Pancreas (tissue), 10 donors: ENCODE measurements around the gene TINCR. TPM values are rescaled to one million over a fixed set of nuclear protein-coding genes. Genes with fewer than 3 reads are reported as not detected.

ENCODE experiments used
- ATAC-seq, 4 donors: fragments of 200-7000 bp; cut with Tn5 transposase; one replicate each; pipeline versions ENCODE4 v1.8.0 to v1.9.1; 2020; ENCODE audit warnings: mild to moderate bottlenecking in 4 of 4, moderate library complexity in 4 of 4
- DNase-seq, 6 donors: peaks; one replicate each; pipeline ENCODE4 v3.0.0-alpha.2; 2020
- FAIRE-seq: peaks from 2 replicates; lab custom pipeline; 2012; peaks lifted over from hg19 to GRCh38; lab: Jason Lieb, UNC
- H3K27ac ChIP-seq, 4 donors: fragments of 200-600 bp; sonication (generic); 1 replicate in 3 of 4; 2 replicates in 1 of 4; pipeline versions ENCODE4 v1.5.0 to v1.8.0; 2020
- H3K27me3 ChIP-seq, 4 donors: fragments of 200-600 bp; one replicate each; pipeline ENCODE4 v1.8.0; 2021
- H3K36me3 ChIP-seq, 3 donors: fragments of 200-600 bp; sonication (generic) in 1 of 3; one replicate each; pipeline versions ENCODE4 v1.5.0 to v1.8.0; 2020 to 2021
- H3K4me1 ChIP-seq, 3 donors: fragments of 200-600 bp; one replicate each; pipeline ENCODE4 v1.8.0; 2021
- H3K4me3 ChIP-seq, 4 donors: fragments of 200-600 bp; sonication (generic) in 2 of 4; one replicate each; pipeline versions ENCODE4 v1.5.0 to v1.8.0; 2020 to 2021
- H3K9me3 ChIP-seq, 4 donors: fragments of 200-600 bp; one replicate each; pipeline ENCODE4 v1.8.0; 2021
- WGBS, 2 donors: extraction: QIAGEN DNeasy Blood & Tissue Kit; methylation state at CpG; one replicate each; pipeline ENCODE4 v1.1.7; 2013; 5-methylcytosine and 5-hydroxymethylcytosine counted together
- intact Hi-C, 3 donors: fragments of 100-400 bp; cut with DNase I; formaldehyde crosslinking; loops; one replicate each; pipeline versions ENCODE4 v1.11.1 to v1.14.2; 2022
- polyA plus RNA-seq, 2 donors: library from polyadenylated mRNA; stranded (reverse); fragments of 200-250 nt; gene quantifications; one replicate each; pipeline ENCODE4 v1.2.3, GENCODE V29; 2013
- total RNA-seq, 6 donors: library from RNA; stranded (reverse); fragmentation: NEBNext Ultra II Directional in 4 of 6; extraction: Animal tissue kit (Norgen Biotek cat#: 25700) in 4 of 6; gene quantifications; one replicate each; pipeline versions ENCODE4 v1.2.1 to v1.2.4, GENCODE V29; 2021 to 2023
- TF ChIP-seq, protein P1 (sequence below), 4 donors: fragments of 200-600 bp; sonication (generic) in 3 of 4; IDR thresholded peaks; one replicate each; pipeline versions ENCODE4 v1.5.0 to v1.8.0; 2021; ENCODE audit warnings: antibody characterized with exemption in 4 of 4
- donor health status: healthy with polysubstance abuse.
- donor health status: DM: no; HTN: no; CAD: no; lungs with moderate emphysema.
- donor health status: DM: no; HTN: no; CAD: no.
- donor health status: control.
- donor health status: control.
- donor health status: Bipolar disorder and iron deficiency.
- donor health status: DM: yes; HTN: yes; CAD: no.
- donor health status: DM: no; HTN: no; CAD: no.
- donor health status: DM: no; HTN: no; CAD: no.
- donor health status: DM: yes; HTN: yes; CAD: no.

The TINCR gene
- total and polyA plus RNA-seq, 8 donors = 0.09 to 0.85 (median 0.22) TPM; not detected in 1

DNA sequence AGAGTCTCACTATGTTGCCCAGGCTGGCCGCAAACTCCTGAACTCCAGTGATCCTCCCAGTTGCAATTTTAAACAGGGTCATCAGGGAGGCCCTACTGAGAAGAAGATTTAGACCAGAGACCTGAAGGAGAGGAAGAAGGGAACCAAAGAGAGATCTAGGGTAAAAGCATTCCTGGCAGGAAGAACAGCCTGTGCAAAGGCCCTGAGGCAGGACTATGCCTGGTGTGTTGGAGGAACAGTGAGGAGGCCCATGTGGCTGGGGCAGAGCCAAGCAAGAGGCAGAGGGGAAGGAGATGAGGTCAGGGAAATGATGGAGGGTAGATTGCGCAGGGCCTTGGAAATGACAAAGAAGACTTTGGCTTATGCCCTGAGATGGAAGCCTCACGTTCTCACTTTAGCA, 34.5 kb downstream of the TINCR start:
- Histone ChIP-seq H3K27me3 (no peaks in the 10 kb centered on the region), H3K4me3 (no peak overlapping the region), H3K9me3 (no peaks in the 10 kb centered on the region), H3K27ac (no peak overlapping the region), H3K4me1 (no peaks in the 10 kb centered on the region), H3K36me3 (no peaks in the 10 kb centered on the region)
- no peak for ATAC-seq
- WGBS, 2 donors = 94 to 97% methylated on average over 3 of the region's 3 CpGs
- TF ChIP-seq, protein P1, sequence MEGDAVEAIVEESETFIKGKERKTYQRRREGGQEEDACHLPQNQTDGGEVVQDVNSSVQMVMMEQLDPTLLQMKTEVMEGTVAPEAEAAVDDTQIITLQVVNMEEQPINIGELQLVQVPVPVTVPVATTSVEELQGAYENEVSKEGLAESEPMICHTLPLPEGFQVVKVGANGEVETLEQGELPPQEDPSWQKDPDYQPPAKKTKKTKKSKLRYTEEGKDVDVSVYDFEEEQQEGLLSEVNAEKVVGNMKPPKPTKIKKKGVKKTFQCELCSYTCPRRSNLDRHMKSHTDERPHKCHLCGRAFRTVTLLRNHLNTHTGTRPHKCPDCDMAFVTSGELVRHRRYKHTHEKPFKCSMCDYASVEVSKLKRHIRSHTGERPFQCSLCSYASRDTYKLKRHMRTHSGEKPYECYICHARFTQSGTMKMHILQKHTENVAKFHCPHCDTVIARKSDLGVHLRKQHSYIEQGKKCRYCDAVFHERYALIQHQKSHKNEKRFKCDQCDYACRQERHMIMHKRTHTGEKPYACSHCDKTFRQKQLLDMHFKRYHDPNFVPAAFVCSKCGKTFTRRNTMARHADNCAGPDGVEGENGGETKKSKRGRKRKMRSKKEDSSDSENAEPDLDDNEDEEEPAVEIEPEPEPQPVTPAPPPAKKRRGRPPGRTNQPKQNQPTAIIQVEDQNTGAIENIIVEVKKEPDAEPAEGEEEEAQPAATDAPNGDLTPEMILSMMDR (IDR thresholded peaks at IDR 0.05) = no peak
- no peak for DNase-seq
- no peak for FAIRE-seq
- intact Hi-C loops = no loop called here

DNA sequence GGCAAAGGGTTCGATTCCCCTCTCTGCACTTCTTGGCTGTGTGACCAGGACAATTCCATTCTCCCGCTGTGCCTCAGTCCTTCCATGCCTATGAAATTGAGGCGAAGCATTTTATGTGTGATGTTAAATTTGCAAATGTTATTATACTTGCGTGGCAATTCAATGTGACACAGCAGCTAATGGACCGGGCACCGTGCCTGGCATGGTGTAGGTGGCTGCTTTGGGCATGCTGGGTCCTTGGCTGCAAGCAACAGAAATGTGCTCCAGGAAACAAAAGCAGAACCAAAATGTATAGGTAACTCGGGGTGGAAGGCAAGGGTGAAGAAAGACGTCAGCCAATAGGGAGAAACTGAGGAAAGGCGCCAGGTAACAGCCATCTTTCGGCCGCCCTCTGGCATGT, 37.1 kb downstream of the TINCR start:
- H3K36me3 ChIP-seq = no peaks in the 10 kb centered on the region
- intact Hi-C loops = no loop called here
- FAIRE-seq (no peak), DNase-seq (no peak), ATAC-seq (no peak)
- TF ChIP-seq, protein P1 (IDR thresholded peaks at IDR 0.05) = no peak
- H3K27me3 ChIP-seq = no peaks in the 10 kb centered on the region
- no peaks in the 10 kb centered on the region for H3K4me1 ChIP-seq
- H3K4me3 ChIP-seq = no peak overlapping the region
- H3K27ac ChIP-seq = no peak overlapping the region
- H3K9me3 ChIP-seq = no peaks in the 10 kb centered on the region
- WGBS, 2 donors = 64 to 80% methylated on average over 11 of the region's 11 CpGs

DNA sequence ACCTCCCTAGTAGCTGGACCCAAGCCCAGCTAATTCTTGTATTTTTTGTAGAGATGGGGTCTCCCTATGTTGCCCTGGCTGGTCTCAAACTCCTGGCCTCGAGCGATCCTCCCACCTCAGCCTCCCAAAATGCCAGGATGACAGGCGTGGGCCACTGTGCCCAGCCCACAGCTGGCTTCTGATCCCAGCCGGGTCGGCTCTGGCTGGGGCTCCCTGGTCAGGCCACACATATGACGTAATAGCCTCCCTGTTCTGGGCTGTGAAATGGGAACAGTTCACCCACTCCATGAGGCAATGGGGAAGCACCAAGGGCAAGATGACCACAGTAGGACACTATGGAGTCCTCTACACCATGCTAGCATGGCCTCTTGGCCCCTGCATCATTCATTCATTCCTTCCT, 41.1 kb downstream of the TINCR start:
- no peak for DNase-seq
- Histone ChIP-seq H3K27ac (no peak overlapping the region), H3K36me3 (no peaks in the 10 kb centered on the region), H3K9me3 (no peaks in the 10 kb centered on the region), H3K4me1 (no peaks in the 10 kb centered on the region), H3K4me3 (no peak overlapping the region), H3K27me3 (no peaks in the 10 kb centered on the region)
- TF ChIP-seq, protein P1 (IDR thresholded peaks at IDR 0.05) = no peak
- WGBS, 2 donors = 65 to 68% methylated on average over 6 of the region's 6 CpGs
- intact Hi-C loops = no loop called here
- no peak for FAIRE-seq
- no peak for ATAC-seq

DNA sequence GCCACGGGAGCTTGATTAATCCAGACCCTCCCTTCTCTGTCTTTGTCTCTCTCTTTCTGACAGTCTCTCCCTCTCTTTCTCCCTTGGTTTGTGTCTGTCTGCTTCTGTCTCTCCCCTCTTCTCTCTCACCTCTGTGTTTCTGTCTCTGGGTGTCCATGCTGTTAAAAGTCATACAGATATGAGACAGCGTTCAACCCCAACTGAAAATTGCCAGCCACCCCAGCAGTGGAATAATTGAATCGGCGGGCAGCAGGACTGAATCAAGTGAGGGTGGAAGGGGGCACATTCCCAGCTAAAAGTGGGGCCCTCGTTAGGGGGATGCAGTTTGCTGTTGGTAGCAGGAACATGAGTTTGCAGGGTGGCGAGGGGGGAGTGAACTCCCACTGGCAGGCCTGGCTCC, 43.7 kb downstream of the TINCR start:
- intact Hi-C loops = no loop called here
- TF ChIP-seq, protein P1 (IDR thresholded peaks at IDR 0.05) = no peak
- H3K9me3 ChIP-seq = no peaks in the 10 kb centered on the region
- ATAC-seq (no peak), DNase-seq (no peak), FAIRE-seq (no peak)
- WGBS, 2 donors = 57 to 62% methylated on average over 6 of the region's 6 CpGs
- no peaks in the 10 kb centered on the region for H3K36me3 ChIP-seq
- H3K27ac ChIP-seq = no peak overlapping the region
- H3K27me3 ChIP-seq = no peaks in the 10 kb centered on the region
- no peaks in the 10 kb centered on the region for H3K4me1 ChIP-seq
- no peak overlapping the region for H3K4me3 ChIP-seq

DNA sequence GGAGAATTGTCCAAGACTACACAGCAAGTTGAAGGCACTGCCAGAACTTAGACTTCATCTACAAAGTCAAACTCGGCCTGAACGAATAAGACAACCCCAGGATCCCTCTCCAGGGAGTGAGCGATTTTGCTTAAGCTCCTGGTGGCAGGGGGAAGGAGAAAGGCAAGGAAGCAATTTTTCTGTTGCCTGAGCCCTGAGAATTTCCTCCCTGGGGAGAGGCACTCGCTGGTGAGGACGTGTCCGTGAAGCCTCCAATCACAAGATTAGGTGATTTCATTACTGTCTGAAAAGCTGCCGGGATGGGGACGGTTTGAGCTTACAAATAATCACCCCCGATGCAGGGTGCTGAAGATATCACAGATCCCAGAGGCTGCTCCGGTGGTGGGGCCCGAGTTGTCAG, 45.6 kb downstream of the TINCR start:
- no peaks in the 10 kb centered on the region for H3K27me3 ChIP-seq
- TF ChIP-seq, protein P1 (IDR thresholded peaks at IDR 0.05) = no peak
- ATAC-seq = no peak
- FAIRE-seq = no peak
- no peak overlapping the region for H3K27ac ChIP-seq
- no peak overlapping the region for H3K4me3 ChIP-seq
- no peak for DNase-seq
- no peaks in the 10 kb centered on the region for H3K36me3 ChIP-seq
- intact Hi-C loops = no loop called here
- no peaks in the 10 kb centered on the region for H3K9me3 ChIP-seq
- H3K4me1 ChIP-seq = no peaks in the 10 kb centered on the region
- WGBS, 2 donors = 32 to 45% methylated on average over 11 of the region's 11 CpGs
